ENCODE results near the gene NAA50. TPM values are rescaled to one million over a fixed set of nuclear protein-coding genes. Genes with fewer than 3 reads are reported as not detected.

Gene NAA50
- total and polyA plus RNA-seq, 2 donors (not counting 3 experiments of a cell fraction or from before 2014, with no cell fraction given) = 53.1 to 160 TPM

GRCh38 chr3:113717308-113717707, 28.7 kb downstream of the NAA50 start:
- no peaks in the 10 kb centered on the region for H3K4me1 ChIP-seq (ENCODE audit: control insufficient read depth, extremely low read depth, insufficient read depth, low read length)
- H3K9ac ChIP-seq (replicated peaks; ENCODE audit: extremely low read depth, insufficient read depth, low read length) = no peak overlapping the region
- no peaks in the 10 kb centered on the region for H4K20me1 ChIP-seq (replicated peaks; ENCODE audit: control insufficient read depth, extremely low read depth, insufficient read depth, low read length)
- ChIA-PET POLR2A (no interaction called here), CTCF (interaction anchor here (0.7 to 1.3 kb wide), 2 partner anchors 19 to 28 kb away, joined by 3 to 4 read pairs; no protein-coding TSS in a partner anchor)
- intact Hi-C loops (cut with micrococcal nuclease) = no loop called here
- no peak for FAIRE-seq
- no peak overlapping the region for H3K4me3 ChIP-seq (replicated peaks in 1 of 3; ENCODE audit: insufficient read depth in 1 of 3, low read depth in 1 of 3, low read length in 3 of 3)
- H2AFZ ChIP-seq (ENCODE audit: low read depth, low read length) = no peak overlapping the region
- H3K27ac ChIP-seq (ENCODE audit: insufficient read depth, low read depth, low read length) = no peak overlapping the region
- peaks cover 3 to 19% of the 10 kb centered on the region in 2 experiments for H3K36me3 ChIP-seq (ENCODE audit: control insufficient read depth in 2 of 2, extremely low read depth in 1 of 2, insufficient read depth in 2 of 2, low read length in 2 of 2)
- no peaks in the 10 kb centered on the region for H3K9me1 ChIP-seq (replicated peaks; ENCODE audit: control insufficient read depth, extremely low read depth, insufficient read depth, low read length)
- DNase-seq (ENCODE audit: low read depth, low spot score) = no peak
- dilution Hi-C loops (cut with MboI; ENCODE audit: extremely low pct_ligation_motif_present, low sequenced_read_pairs) = no loop called here
- BruUV-seq (replicated peaks) = no TSS peak
- H3K4me2 ChIP-seq (ENCODE audit: insufficient read depth, low read length) = no peak overlapping the region
- no peaks in the 10 kb centered on the region for H3K9me3 ChIP-seq (replicated peaks; ENCODE audit: control insufficient read depth, insufficient read depth, low read length)
- no peaks in the 10 kb centered on the region for H3K27me3 ChIP-seq (ENCODE audit: control insufficient read depth in 2 of 2, insufficient read depth in 2 of 2, low read length in 2 of 2)
- H3K79me2 ChIP-seq (ENCODE audit: control insufficient read depth, insufficient read depth, low read length) = no peaks in the 10 kb centered on the region
- no peak for TF ChIP-seq CTCF (IDR thresholded peaks at IDR 0.05; ENCODE audit: extremely low read depth in 1 of 2, insufficient read depth in 1 of 2, low read depth in 1 of 2, low read length in 2 of 2)
- TF ChIP-seq MAX (IDR thresholded peaks at IDR 0.05; ENCODE audit: insufficient read depth, insufficient read length) = no peak
- TF ChIP-seq EZH2 (IDR thresholded peaks at IDR 0.05; ENCODE audit: borderline replicate concordance, low read depth, low read length, severe bottlenecking) = no peak
- TF ChIP-seq GATA2 (IDR thresholded peaks at IDR 0.05; ENCODE audit: insufficient read depth, insufficient read length, low read depth, low read length) = no peak
- TF ChIP-seq POLR2A (IDR thresholded peaks at IDR 0.05; ENCODE audit: low read depth, low read length) = no peak
- TF ChIP-seq MYC (IDR thresholded peaks at IDR 0.05; ENCODE audit: low read depth, low read length) = no peak
- TF ChIP-seq FOS (IDR thresholded peaks at IDR 0.05; ENCODE audit: borderline replicate concordance, insufficient read depth, low read length) = no peak
- no peak for TF ChIP-seq POLR2AphosphoS5 (IDR thresholded peaks at IDR 0.05; ENCODE audit: insufficient read depth, low read depth, low read length)
- no peak for TF ChIP-seq JUN (IDR thresholded peaks at IDR 0.05; ENCODE audit: borderline replicate concordance, insufficient read depth, insufficient read length, low read depth)
